ENCODE measurements around the gene SLC24A3.

The SLC24A3 gene

GRCh38 chr20:19274001-19274400 lies 61.6 kb downstream of the SLC24A3 start:
- DNase-seq = no peak

- no peak for DNase-seq
Observed at GRCh38 chr20:19274412-19275015, 62.1 kb downstream of the SLC24A3 start.

- DNase-seq = no peak
Observed at GRCh38 chr20:19275038-19275629, 62.7 kb downstream of the SLC24A3 start.

GRCh38 chr20:19275630-19276071 lies 63.2 kb downstream of the SLC24A3 start:
- DNase-seq = no peak

GRCh38 chr20:19277381-19277780 lies 64.9 kb downstream of the SLC24A3 start:
- no peak for DNase-seq

- DNase-seq = no peak
Observed at GRCh38 chr20:19283490-19284025, 71.1 kb downstream of the SLC24A3 start.

GRCh38 chr20:19284400-19285178 lies 72.1 kb downstream of the SLC24A3 start:
- DNase-seq = no peak

GRCh38 chr20:19285436-19285835 lies 73.0 kb downstream of the SLC24A3 start:
- no peak for DNase-seq

GRCh38 chr20:19288061-19288460 lies 75.6 kb downstream of the SLC24A3 start:
- DNase-seq = no peak

GRCh38 chr20:19288636-19289035 lies 76.2 kb downstream of the SLC24A3 start:
- DNase-seq = no peak

GRCh38 chr20:19289451-19289850 lies 77.0 kb downstream of the SLC24A3 start:
- no peak for DNase-seq

GRCh38 chr20:19291024-19291817 lies 78.8 kb downstream of the SLC24A3 start:
- no peak for DNase-seq

- no peak for DNase-seq
Observed at GRCh38 chr20:19291818-19292132, 79.3 kb downstream of the SLC24A3 start.

GRCh38 chr20:19292254-19292653 lies 79.8 kb downstream of the SLC24A3 start:
- no peak for DNase-seq

GRCh38 chr20:19295076-19295475 lies 82.6 kb downstream of the SLC24A3 start:
- no peak for DNase-seq

GRCh38 chr20:19298652-19299051 lies 86.2 kb downstream of the SLC24A3 start:
- no peak for DNase-seq

GRCh38 chr20:19300395-19300794 lies 88.0 kb downstream of the SLC24A3 start:
- DNase-seq = no peak

GRCh38 chr20:19301142-19301541 lies 88.7 kb downstream of the SLC24A3 start:
- no peak for DNase-seq

- no peak for DNase-seq
Observed at GRCh38 chr20:19301843-19302242, 89.4 kb downstream of the SLC24A3 start.

- no peak for DNase-seq
Observed at GRCh38 chr20:19302714-19303113, 90.3 kb downstream of the SLC24A3 start.

GRCh38 chr20:19304389-19304788 lies 91.9 kb downstream of the SLC24A3 start:
- no peak for DNase-seq

GRCh38 chr20:19304886-19305415 lies 92.5 kb downstream of the SLC24A3 start:
- DNase-seq = no peak

GRCh38 chr20:19308146-19308545 lies 95.7 kb downstream of the SLC24A3 start:
- DNase-seq = no peak

All from NCI-H1930 (cell line).